Ishikawa (cell line): ENCODE data around the gene ZNF783.

Source experiments
- CEBPB ChIP-seq: IDR thresholded peaks from 2 replicates; pipeline ENCODE4 v1.6.1; 2012
- CREB1 ChIP-seq: IDR thresholded peaks from 2 replicates; pipeline ENCODE4 v1.6.1; 2012; ENCODE audit warnings: low read depth
- EGR1 ChIP-seq: IDR thresholded peaks from 2 replicates; pipeline ENCODE4 v1.6.1; 2012
- EP300 ChIP-seq: IDR thresholded peaks from 2 replicates; pipeline ENCODE4 v1.6.1; 2012; ENCODE audit warnings: borderline replicate concordance
- FOXM1 ChIP-seq: IDR thresholded peaks from 2 replicates; pipeline ENCODE4 v1.6.1; 2012; ENCODE audit warnings: low read depth, borderline replicate concordance
- NFIC ChIP-seq: IDR thresholded peaks from 2 replicates; pipeline ENCODE4 v1.6.1; 2012
- RAD21 ChIP-seq: IDR thresholded peaks from 2 replicates; pipeline ENCODE4 v1.6.1; 2012; ENCODE audit warnings: low read depth
- REST ChIP-seq: IDR thresholded peaks from 2 replicates; pipeline ENCODE4 v1.6.1; 2012; ENCODE audit warnings: low read depth, mild to moderate bottlenecking
- TAF1 ChIP-seq: IDR thresholded peaks from 2 replicates; pipeline ENCODE4 v1.6.1; 2012; ENCODE audit warnings: low read depth, mild to moderate bottlenecking
- TCF12 ChIP-seq: IDR thresholded peaks from 2 replicates; pipeline ENCODE4 v1.6.1; 2012; ENCODE audit warnings: low read depth
- TEAD4 ChIP-seq: IDR thresholded peaks from 2 replicates; pipeline ENCODE4 v1.6.1; 2012
- YY1 ChIP-seq: IDR thresholded peaks from 2 replicates; pipeline ENCODE4 v1.6.1; 2012; ENCODE audit warnings: low read depth
- ZBTB7A ChIP-seq: IDR thresholded peaks from 2 replicates; pipeline ENCODE4 v1.6.1; 2012; ENCODE audit warnings: low read depth
- TF ChIP-seq, protein P1 (sequence below): IDR thresholded peaks from 2 replicates; pipeline ENCODE4 v1.6.1; 2012
- TF ChIP-seq, protein P2 (sequence below): IDR thresholded peaks from 2 replicates; pipeline ENCODE4 v1.6.1; 2012

The ZNF783 gene

DNA sequence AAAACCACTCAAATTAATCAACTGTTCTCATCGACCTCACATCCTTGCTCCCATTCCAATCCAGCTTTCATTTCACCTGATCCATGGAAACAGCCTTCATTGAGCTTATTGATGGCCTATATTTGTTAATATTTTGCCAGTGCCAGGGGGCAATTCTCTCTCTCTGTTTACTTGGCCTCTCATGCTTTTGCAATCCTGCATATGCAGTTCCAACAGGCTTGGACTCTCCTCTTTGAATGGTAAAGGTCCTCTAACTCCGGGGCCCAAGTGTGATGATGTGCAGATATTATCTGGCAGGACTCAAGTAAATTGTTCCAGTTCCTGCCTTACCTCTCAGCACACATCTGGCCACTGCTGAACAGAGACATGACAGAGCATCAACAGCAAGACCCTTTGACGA is 67.3 kb downstream of the ZNF783 start:
- TF ChIP-seq TAF1 (no peak), CEBPB (no peak), EGR1 (no peak), TCF12 (no peak), EP300 (no peak), YY1 (no peak), CREB1 (no peak), ZBTB7A (no peak), REST (no peak)
- TF ChIP-seq, protein P1, sequence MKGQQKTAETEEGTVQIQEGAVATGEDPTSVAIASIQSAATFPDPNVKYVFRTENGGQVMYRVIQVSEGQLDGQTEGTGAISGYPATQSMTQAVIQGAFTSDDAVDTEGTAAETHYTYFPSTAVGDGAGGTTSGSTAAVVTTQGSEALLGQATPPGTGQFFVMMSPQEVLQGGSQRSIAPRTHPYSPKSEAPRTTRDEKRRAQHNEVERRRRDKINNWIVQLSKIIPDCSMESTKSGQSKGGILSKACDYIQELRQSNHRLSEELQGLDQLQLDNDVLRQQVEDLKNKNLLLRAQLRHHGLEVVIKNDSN: no peak

DNA sequence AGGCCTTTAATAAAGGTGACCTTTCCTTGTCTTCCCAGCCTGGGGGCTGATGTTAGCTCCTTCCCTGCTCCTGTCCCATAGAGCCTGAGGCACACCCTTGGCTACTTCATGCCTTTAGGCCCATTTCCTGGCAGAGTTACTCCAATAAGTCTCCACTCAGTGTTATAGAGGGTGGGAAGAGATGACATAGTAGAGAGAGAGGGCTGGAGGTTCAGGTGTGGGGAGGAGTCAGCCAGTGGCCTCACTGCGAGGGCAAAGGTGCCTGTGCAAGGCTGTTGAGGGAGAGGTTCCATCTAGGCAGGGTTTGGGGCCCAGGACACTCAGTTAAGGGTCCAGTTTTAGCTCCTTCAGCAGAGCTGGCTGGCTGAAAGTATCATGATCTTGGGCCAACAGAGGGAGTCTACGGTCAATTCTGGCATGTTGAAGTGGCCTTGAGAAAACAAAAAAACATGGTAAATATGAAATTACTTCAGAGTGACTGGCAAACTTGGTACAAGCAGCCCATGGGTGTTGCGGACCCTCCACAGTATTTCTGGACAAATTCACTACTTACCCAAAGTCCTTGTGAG is 67.9 kb downstream of the ZNF783 start:
- TF ChIP-seq REST (no peak), TAF1 (no peak), ZBTB7A (no peak), RAD21 (no peak), NFIC (no peak), EGR1 (no peak), CEBPB (no peak), FOXM1 (no peak), EP300 (no peak), YY1 (no peak)
- TF ChIP-seq, protein P2, sequence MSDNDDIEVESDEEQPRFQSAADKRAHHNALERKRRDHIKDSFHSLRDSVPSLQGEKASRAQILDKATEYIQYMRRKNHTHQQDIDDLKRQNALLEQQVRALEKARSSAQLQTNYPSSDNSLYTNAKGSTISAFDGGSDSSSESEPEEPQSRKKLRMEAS: no peak

DNA sequence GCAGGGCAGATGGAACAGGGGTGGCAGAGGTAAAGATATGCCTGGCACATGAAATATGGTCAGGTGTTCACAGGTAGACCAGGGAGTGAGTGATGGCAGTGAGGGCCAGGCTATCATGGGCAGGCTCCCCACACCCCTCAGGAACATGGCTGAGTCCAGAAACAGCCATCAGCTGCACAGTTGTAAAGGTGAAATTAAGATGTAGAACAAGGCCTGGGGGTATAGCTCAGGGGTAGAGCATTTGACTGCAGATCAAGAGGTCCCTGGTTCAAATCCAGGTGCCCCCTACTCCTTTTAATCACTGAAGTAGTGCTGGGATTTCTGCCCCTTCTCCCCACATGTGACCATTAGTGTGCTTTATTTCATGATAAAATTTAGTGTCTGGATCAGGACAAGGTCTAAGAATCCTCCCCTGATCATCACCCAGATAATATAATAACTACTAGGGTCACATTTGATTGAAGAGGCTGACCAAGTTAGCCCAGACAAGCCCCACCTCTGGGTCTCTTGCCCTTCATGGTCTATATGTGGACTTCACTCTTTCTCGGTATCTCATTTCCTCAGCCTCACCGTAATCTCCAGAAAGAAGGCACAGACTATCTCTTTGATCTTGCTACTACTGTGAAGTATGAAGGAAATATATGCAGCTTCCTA is 69.0 kb downstream of the ZNF783 start:
- TF ChIP-seq, protein P1: no peak
- TF ChIP-seq, protein P2: no peak
- TF ChIP-seq CEBPB: no peak

DNA sequence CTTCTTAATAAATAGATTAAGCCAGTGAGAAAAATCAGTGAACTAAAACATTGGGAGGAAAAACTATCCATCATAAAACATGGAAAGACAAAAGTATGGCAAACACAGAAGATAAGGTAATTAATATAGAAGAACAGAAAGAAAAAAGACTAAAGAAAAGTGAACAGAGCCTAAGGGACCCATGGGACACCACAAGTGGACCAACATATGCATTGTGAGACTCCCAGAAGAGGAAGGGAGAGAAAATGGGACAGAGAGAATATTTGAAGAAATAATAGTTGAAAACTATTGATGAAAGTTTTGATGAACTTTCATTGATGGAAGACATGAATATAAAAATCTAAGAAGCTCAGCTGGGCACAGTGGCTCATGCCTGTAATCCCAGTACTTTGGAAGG is 71.3 kb downstream of the ZNF783 start:
- no peak for TF ChIP-seq TEAD4
- no peak for TF ChIP-seq NFIC
- no peak for TF ChIP-seq RAD21
- TF ChIP-seq EGR1: no peak
- TF ChIP-seq YY1: no peak
- TF ChIP-seq CEBPB: no peak
- no peak for TF ChIP-seq EP300

- no peak for TF ChIP-seq REST
- TF ChIP-seq, protein P2: no peak
- TF ChIP-seq NFIC: no peak
- TF ChIP-seq TAF1: no peak
These were observed 72.2 kb downstream of the ZNF783 start for GRCh38 chr7:149334219-149334618.
